Measurements from ENCODE around the gene CCDC167. TPM values are rescaled to one million over a fixed set of nuclear protein-coding genes. Genes with fewer than 3 reads are reported as not detected.

Gene CCDC167
- total RNA-seq, 2 donors from 2014 or later: 7.6 to 10.9 TPM

DNA sequence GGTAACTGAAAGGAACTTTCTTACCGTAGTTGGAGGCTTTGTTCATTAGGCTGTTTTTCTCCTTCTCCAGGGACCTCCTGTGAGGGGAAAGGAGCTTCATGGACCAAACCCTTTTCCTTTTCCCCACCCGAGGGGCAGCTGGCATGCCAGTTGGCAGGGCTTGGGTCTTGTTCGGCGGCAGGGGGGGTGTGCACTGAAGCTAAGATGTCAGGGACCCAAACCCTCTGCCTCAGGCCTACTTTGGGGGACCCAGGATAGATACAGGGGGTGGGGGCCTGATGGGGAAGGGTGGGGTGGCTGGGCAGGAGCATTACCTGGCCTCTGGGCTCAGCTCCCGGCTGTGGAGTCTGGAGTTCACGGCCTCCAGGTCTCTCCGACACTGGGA lies 14.9 kb downstream of the CCDC167 start:
- no peak for ATAC-seq
- 84 to 85% methylated on average over 7 of the region's 7 CpGs for WGBS, 2 donors
- no peak overlapping the region for H3K27ac ChIP-seq
- no peak for TF ChIP-seq POLR2A (IDR thresholded peaks at IDR 0.05)
- TF ChIP-seq, protein P1, sequence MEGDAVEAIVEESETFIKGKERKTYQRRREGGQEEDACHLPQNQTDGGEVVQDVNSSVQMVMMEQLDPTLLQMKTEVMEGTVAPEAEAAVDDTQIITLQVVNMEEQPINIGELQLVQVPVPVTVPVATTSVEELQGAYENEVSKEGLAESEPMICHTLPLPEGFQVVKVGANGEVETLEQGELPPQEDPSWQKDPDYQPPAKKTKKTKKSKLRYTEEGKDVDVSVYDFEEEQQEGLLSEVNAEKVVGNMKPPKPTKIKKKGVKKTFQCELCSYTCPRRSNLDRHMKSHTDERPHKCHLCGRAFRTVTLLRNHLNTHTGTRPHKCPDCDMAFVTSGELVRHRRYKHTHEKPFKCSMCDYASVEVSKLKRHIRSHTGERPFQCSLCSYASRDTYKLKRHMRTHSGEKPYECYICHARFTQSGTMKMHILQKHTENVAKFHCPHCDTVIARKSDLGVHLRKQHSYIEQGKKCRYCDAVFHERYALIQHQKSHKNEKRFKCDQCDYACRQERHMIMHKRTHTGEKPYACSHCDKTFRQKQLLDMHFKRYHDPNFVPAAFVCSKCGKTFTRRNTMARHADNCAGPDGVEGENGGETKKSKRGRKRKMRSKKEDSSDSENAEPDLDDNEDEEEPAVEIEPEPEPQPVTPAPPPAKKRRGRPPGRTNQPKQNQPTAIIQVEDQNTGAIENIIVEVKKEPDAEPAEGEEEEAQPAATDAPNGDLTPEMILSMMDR (IDR thresholded peaks at IDR 0.05): no peak
- H3K27me3 ChIP-seq: no peaks in the 10 kb centered on the region
- no peak for DNase-seq
- H3K4me3 ChIP-seq: no peak overlapping the region
- H3K4me1 ChIP-seq: no peaks in the 10 kb centered on the region
- intact Hi-C loops (cut with DNase I): no loop called here
- H3K9me3 ChIP-seq: no peaks in the 10 kb centered on the region
- no peaks in the 10 kb centered on the region for H3K36me3 ChIP-seq (replicated peaks in 1 of 2; ENCODE audit: insufficient read depth in 1 of 2, low read depth in 2 of 2)

DNA sequence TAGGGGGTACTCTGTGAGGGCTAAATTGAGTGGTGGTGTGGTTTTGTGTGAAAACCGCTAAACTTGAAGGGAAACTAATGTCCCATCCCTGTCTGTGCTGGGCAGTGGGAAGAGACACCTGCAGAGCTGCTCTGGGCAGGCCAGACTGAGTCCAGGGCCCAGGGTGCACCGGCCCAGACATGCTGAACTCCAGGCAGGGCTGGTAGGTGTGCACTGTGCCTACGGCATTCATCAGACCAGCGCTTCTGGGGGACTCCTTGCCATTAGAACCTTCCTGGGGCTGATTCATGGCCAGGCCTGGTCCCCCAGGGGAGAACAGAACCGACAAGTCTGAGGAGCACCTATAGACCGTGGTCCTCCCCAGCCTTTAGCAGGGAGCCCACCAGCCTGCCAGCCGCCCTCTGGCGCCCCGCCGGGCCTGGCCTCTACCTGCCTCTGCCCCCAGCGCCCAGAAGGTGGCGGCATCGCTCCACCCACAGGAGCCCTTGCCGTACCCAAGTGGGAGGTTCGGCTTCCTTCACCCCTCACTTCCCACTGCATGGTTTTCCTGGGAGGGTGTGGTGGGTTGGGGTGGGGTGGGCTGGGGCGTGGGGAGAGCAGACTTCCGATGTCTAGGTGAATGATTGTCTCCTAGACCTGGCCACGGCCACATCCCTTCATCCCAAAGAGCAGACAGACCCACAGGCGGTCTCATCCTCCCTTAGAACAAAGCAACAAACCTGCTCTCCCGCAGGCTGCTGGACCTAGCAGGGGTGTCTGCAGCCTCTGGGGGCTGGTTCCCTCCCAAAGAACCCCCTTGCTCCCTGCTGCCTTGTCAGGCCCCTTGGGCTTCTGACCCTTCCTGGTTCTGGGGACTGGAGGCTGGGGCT lies 15.5 kb downstream of the CCDC167 start:
- peak; percentile 40 to 67 (median 56) for DNase-seq
- Histone ChIP-seq H3K4me3 (no peak overlapping the region), H3K27ac (no peak overlapping the region), H3K4me1 (no peaks in the 10 kb centered on the region), H3K36me3 (replicated peaks in 1 of 2; ENCODE audit: insufficient read depth in 1 of 2, low read depth in 2 of 2) (peaks cover 0 to 4% of the 10 kb centered on the region in 2 donors), H3K9me3 (no peaks in the 10 kb centered on the region), H3K27me3 (no peaks in the 10 kb centered on the region)
- peak; percentile 66 for ATAC-seq
- TF ChIP-seq POLR2A (IDR thresholded peaks at IDR 0.05): no peak
- TF ChIP-seq, protein P1 (IDR thresholded peaks at IDR 0.05): peak; percentile 45 to 77 (median 64)
- intact Hi-C loops (cut with DNase I): no loop called here
- WGBS, 2 donors: 52 to 93% methylated on average over 3 to 15 of the region's 20 CpGs

DNA sequence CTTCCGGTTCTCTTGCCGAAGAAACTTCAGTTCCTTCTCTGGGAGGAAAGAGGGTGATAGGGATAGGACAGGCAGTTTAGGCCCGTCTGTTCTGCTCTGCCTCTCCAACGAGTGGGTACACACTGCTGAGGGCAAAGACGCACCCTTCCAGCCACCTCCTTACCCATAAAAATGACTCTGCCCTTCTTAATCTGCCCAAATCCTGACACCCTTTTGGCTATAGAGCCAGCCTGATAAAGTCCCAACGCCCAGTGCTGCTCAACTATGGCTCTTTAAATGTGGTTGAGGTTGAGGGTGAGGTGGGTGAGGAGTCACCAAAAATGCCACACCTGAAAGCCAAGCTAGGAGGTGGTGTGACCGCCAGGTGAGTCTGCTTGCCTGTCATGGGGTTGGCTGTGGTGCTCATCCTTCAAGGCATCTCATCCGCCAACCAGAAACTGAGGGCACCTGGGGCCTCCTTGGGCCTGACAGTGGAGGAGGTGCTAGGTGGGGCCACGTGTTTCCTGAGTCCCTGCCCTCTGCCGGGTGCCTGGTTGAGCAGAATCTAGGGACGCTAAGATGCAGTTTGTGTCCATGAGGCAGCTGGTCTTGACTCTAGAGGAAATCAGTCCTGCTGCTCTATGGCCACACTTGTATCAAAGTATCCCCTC lies 16.3 kb downstream of the CCDC167 start:
- Histone ChIP-seq H3K9me3 (no peaks in the 10 kb centered on the region), H3K4me3 (no peak overlapping the region), H3K36me3 (replicated peaks in 1 of 2; ENCODE audit: insufficient read depth in 1 of 2, low read depth in 2 of 2) (peaks cover 0 to 6% of the 10 kb centered on the region in 2 donors), H3K4me1 (no peaks in the 10 kb centered on the region), H3K27me3 (no peaks in the 10 kb centered on the region), H3K27ac (no peak overlapping the region)
- intact Hi-C loops (cut with DNase I): no loop called here
- ATAC-seq: no peak
- 77 to 86% methylated on average over 11 of the region's 11 CpGs for WGBS, 2 donors
- no peak for DNase-seq
- no peak for TF ChIP-seq POLR2A (IDR thresholded peaks at IDR 0.05)
- TF ChIP-seq, protein P1 (IDR thresholded peaks at IDR 0.05): no peak

DNA sequence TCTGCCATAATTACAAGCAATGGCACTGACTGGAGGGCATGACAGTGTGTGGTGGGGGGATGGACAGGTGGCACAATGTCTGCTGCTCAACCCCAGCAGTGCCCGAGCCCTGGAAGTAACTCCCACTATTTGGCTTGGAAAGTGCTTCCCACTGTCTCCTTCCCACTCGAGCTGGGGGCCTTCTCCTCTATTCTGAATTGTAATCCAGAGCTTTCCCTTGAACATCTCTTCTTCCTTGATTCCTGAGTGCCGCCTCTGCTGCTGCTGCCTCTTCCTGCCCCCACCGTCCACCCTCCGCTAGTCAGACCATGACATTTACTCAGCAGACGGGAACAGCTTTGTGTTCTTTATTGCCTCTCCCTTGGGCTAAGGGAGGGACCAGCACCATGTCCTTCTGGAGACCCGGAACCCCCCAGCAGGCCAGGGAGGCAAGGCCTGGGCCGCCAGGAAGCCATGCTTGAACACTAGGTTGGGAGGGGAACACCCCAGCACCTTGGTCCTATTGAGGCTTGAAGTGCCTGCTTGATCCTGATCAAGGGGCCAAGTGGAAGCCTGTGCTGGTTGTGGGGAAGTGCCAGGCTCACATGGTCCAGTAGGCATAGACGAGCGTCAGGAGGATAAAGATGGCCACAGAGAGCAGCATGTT lies 17.0 kb downstream of the CCDC167 start:
- intact Hi-C loops (cut with DNase I): no loop called here
- H3K27ac ChIP-seq: no peak overlapping the region
- TF ChIP-seq, protein P1 (IDR thresholded peaks at IDR 0.05): no peak
- TF ChIP-seq POLR2A (IDR thresholded peaks at IDR 0.05): no peak

More for the DNA sequence above, 17.0 kb downstream of the CCDC167 start:
- H3K4me1 ChIP-seq: no peaks in the 10 kb centered on the region
- DNase-seq: no peak
- H3K36me3 ChIP-seq (replicated peaks in 1 of 2; ENCODE audit: insufficient read depth in 1 of 2, low read depth in 2 of 2): peaks cover 0 to 6% of the 10 kb centered on the region in 2 donors
- H3K27me3 ChIP-seq: no peaks in the 10 kb centered on the region
- 74 to 81% methylated on average over 9 to 10 of the region's 10 CpGs for WGBS, 2 donors
- H3K4me3 ChIP-seq: no peak overlapping the region
- no peaks in the 10 kb centered on the region for H3K9me3 ChIP-seq
- no peak for ATAC-seq
